Measurements from ENCODE around the gene EIF1B.

DNA sequence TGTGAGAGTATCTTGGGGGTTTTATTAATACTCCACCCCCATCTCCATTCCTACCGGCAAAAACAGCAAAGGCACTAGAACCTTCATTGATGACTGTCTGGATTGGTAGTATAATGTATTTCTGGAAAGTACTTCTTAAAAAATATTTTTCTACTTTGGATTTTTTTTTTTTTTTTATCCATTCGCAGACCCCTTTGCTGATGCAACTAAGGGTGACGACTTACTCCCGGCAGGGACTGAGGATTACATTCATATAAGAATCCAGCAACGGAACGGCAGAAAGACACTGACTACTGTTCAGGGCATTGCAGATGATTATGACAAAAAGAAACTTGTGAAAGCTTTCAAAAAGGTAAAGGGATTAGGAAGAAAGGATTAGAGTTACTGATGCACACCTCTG is 1.2 kb downstream of the EIF1B start:
- TF ChIP-seq POLR2A (IDR thresholded peaks at IDR 0.05; ENCODE audit: low read depth, low read length), result no peak
- TF ChIP-seq POLR2AphosphoS5 (IDR thresholded peaks at IDR 0.05; ENCODE audit: low read depth, low read length), result no peak
- no peak for TF ChIP-seq TAF1 (IDR thresholded peaks at IDR 0.05; ENCODE audit: low read depth, low read length)

Measured in GM12891 (cell line).